Measurements from ENCODE around the gene SETD3. TPM values are rescaled to one million over a fixed set of nuclear protein-coding genes. Genes with fewer than 3 reads are reported as not detected.

SETD3 gene
- total and polyA plus RNA-seq, 8 donors, result 24.1 to 119 (median 41.2) TPM

DNA sequence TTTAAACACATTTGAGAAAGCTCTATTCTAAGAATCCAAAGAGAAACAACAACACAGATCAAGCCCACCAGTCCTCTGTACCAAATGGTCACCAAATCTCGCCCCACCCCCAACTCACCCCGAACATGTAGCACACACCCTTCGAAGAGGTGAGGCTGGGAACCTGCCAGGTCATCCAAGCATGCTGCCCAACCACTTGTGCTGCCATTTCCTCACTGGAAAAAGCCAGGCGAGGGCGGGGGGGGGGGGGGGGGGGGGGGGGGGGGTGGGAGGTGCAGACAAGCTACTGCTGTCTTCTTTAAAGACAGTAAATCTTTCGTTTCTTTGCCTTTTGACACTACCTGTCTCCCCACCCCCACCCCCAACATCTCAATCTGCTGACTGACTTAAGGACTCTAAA lies 59.9 kb downstream of the SETD3 start:
- no peak overlapping the region for H3K27ac ChIP-seq
- H3K27me3 ChIP-seq, result no peaks in the 10 kb centered on the region
- intact Hi-C loops (cut with DNase I; ENCODE audit: low total_unique reads), result no loop called here
- H3K4me3 ChIP-seq, result no peak overlapping the region
- H3K4me1 ChIP-seq, result peaks cover 9 to 25% (median 23%) of the 10 kb centered on the region in 4 donors
- DNase-seq, result peak; percentile 36 to 42
- H3K36me3 ChIP-seq, result peaks cover 0 to 18% (median 0%) of the 10 kb centered on the region in 4 donors
- no peaks in the 10 kb centered on the region for H3K9me3 ChIP-seq
- TF ChIP-seq, protein P1, sequence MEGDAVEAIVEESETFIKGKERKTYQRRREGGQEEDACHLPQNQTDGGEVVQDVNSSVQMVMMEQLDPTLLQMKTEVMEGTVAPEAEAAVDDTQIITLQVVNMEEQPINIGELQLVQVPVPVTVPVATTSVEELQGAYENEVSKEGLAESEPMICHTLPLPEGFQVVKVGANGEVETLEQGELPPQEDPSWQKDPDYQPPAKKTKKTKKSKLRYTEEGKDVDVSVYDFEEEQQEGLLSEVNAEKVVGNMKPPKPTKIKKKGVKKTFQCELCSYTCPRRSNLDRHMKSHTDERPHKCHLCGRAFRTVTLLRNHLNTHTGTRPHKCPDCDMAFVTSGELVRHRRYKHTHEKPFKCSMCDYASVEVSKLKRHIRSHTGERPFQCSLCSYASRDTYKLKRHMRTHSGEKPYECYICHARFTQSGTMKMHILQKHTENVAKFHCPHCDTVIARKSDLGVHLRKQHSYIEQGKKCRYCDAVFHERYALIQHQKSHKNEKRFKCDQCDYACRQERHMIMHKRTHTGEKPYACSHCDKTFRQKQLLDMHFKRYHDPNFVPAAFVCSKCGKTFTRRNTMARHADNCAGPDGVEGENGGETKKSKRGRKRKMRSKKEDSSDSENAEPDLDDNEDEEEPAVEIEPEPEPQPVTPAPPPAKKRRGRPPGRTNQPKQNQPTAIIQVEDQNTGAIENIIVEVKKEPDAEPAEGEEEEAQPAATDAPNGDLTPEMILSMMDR (IDR thresholded peaks at IDR 0.05), result no peak
- TF ChIP-seq EP300 (IDR thresholded peaks at IDR 0.05) (no peak), POLR2A (IDR thresholded peaks at IDR 0.05) (no peak), POLR2AphosphoS5 (IDR thresholded peaks at IDR 0.05) (no peak)
- 43 to 70% (median 47%) methylated on average over 6 of the region's 6 CpGs for WGBS, 5 donors

DNA sequence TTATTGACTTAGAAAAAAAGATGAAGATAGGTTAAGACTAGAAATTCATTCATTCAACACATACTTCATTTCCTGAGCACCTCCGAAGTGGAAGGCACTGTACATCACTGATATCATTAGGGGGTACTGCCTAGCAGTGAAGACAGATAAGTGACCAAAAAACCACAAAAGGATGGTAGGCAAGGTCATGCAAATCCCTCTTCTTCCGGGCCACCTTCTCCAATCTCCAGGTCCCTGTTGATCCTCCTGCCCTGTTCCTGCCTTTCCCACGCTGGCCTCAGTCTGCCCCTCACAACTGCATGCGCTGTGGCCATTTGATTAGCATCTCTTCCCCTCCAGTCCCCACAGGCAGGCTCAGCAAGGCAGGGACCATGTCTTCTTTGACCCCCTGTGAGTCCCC lies 60.8 kb downstream of the SETD3 start:
- Histone ChIP-seq H3K9me3 (no peaks in the 10 kb centered on the region), H3K4me3 (no peak overlapping the region), H3K36me3 (peaks cover 0 to 11% (median 0%) of the 10 kb centered on the region in 4 donors), H3K27me3 (no peaks in the 10 kb centered on the region), H3K27ac (no peak overlapping the region), H3K4me1 (peaks cover 9 to 28% (median 19%) of the 10 kb centered on the region in 4 donors)
- TF ChIP-seq, protein P1 (IDR thresholded peaks at IDR 0.05), result no peak
- TF ChIP-seq POLR2A (IDR thresholded peaks at IDR 0.05) (no peak), POLR2AphosphoS5 (IDR thresholded peaks at IDR 0.05) (no peak), EP300 (IDR thresholded peaks at IDR 0.05) (no peak)
- intact Hi-C loops (cut with DNase I; ENCODE audit: low total_unique reads), result no loop called here
- DNase-seq, result no peak
- WGBS, 5 donors, result 91 to 94% (median 94%) methylated on average over 4 of the region's 4 CpGs

DNA sequence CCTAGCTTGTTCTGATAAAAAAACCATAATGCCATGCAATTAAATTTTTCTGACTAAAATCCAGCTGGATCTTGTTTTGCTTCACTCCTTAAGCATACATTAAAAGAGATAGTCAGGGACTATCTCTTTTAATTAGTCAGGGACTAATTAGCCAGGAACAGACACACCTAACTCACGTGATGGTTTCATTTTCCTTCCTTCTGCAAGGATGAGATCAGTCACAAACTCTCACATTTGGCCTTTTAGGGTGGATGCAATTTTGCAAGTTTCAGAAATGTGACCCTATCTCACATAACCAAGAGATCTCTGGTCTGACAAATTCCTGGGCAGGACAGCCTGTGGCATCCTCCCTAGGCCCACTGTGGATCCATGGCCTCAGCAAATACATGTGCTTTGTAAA lies 62.4 kb downstream of the SETD3 start:
- WGBS, 5 donors, result 47 to 60% (median 56%) methylated on average over 1 of the region's 1 CpG
- intact Hi-C loops (cut with DNase I; ENCODE audit: low total_unique reads), result no loop called here

DNA sequence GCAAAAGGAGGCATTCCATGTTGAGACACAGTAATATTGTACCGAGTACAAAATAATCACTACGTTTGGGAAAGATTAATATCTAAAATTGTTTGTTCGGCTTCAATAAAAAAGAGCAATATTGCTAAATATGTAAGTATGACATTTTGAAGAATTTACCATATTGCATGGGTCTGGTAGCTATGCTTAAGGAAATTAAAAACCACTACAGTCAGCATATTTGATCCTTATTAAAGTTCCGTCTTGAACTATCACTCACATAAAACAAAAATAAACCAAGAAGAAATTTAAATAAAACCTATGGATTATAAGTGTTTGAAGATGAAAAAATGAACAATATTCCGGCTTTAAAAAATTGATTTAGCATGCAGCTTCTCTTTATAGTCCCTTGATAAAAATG lies 63.8 kb downstream of the SETD3 start:
- Histone ChIP-seq H3K27ac (no peak overlapping the region), H3K4me3 (no peak overlapping the region), H3K4me1 (peaks cover 0 to 12% (median 4%) of the 10 kb centered on the region in 4 donors), H3K9me3 (no peaks in the 10 kb centered on the region), H3K36me3 (peaks cover 10 to 26% (median 20%) of the 10 kb centered on the region in 4 donors), H3K27me3 (no peaks in the 10 kb centered on the region)
- TF ChIP-seq, protein P1 (IDR thresholded peaks at IDR 0.05), result no peak
- TF ChIP-seq EP300 (IDR thresholded peaks at IDR 0.05), result no peak
- no peak for TF ChIP-seq POLR2A (IDR thresholded peaks at IDR 0.05)
- TF ChIP-seq POLR2AphosphoS5 (IDR thresholded peaks at IDR 0.05), result no peak
- no peak for DNase-seq
- intact Hi-C loops (cut with DNase I; ENCODE audit: low total_unique reads), result no loop called here
- WGBS, 5 donors, result 90 to 95% (median 92%) methylated on average over 5 of the region's 5 CpGs

More for the DNA sequence above, 62.4 kb downstream of the SETD3 start:
- H3K36me3 ChIP-seq, result peaks cover 4 to 17% (median 9%) of the 10 kb centered on the region in 4 donors
- peaks cover 7 to 25% (median 16%) of the 10 kb centered on the region in 4 donors for H3K4me1 ChIP-seq
- DNase-seq, result no peak
- no peak overlapping the region for H3K4me3 ChIP-seq
- H3K27me3 ChIP-seq, result no peaks in the 10 kb centered on the region
- no peak for TF ChIP-seq POLR2AphosphoS5 (IDR thresholded peaks at IDR 0.05)
- TF ChIP-seq EP300 (IDR thresholded peaks at IDR 0.05), result no peak
- TF ChIP-seq, protein P1 (IDR thresholded peaks at IDR 0.05), result no peak
- TF ChIP-seq POLR2A (IDR thresholded peaks at IDR 0.05), result no peak
- H3K9me3 ChIP-seq, result no peaks in the 10 kb centered on the region
- H3K27ac ChIP-seq, result no peak overlapping the region

Measured in stomach (tissue), 9 donors.